Measurements from ENCODE around the gene RPL5. TPM values are rescaled to one million over a fixed set of nuclear protein-coding genes. Genes with fewer than 3 reads are reported as not detected.

RPL5 gene
- total RNA-seq, 2 donors from 2014 or later, result 792 to 927 TPM

GRCh38 chr1:92820024-92820423, 11.8 kb upstream of the RPL5 start:
- Histone ChIP-seq H3K4me1 (ENCODE audit: control insufficient read depth in 1 of 2, low read depth in 2 of 2) (no peaks in the 10 kb centered on the region), H3K27me3 (replicated peaks; ENCODE audit: insufficient read depth) (no peaks in the 10 kb centered on the region), H3K27ac (no peak overlapping the region), H3K36me3 (no peaks in the 10 kb centered on the region), H3K4me3 (no peak overlapping the region), H3K9me3 (no peaks in the 10 kb centered on the region)
- no peak for ATAC-seq (ENCODE audit: insufficient number of reproducible peaks, low FRiP score, low read depth)
- TF ChIP-seq CTCF (IDR thresholded peaks at IDR 0.05), result no peak
- no peak for DNase-seq (ENCODE audit: low spot score)

GRCh38 chr1:92820551-92820950, 11.3 kb upstream of the RPL5 start:
- DNase-seq (ENCODE audit: low spot score) (no peak), ATAC-seq (ENCODE audit: insufficient number of reproducible peaks, low FRiP score, low read depth) (no peak)
- no peak for TF ChIP-seq CTCF (IDR thresholded peaks at IDR 0.05)
- no peaks in the 10 kb centered on the region for H3K36me3 ChIP-seq
- no peaks in the 10 kb centered on the region for H3K4me1 ChIP-seq (ENCODE audit: control insufficient read depth in 1 of 2, low read depth in 2 of 2)
- H3K4me3 ChIP-seq, result no peak overlapping the region
- H3K27me3 ChIP-seq (replicated peaks; ENCODE audit: insufficient read depth), result no peaks in the 10 kb centered on the region
- no peak overlapping the region for H3K27ac ChIP-seq
- no peaks in the 10 kb centered on the region for H3K9me3 ChIP-seq

GRCh38 chr1:92822879-92823278, 9.0 kb upstream of the RPL5 start:
- no peak overlapping the region for H3K4me3 ChIP-seq
- H3K9me3 ChIP-seq, result no peaks in the 10 kb centered on the region
- ATAC-seq (ENCODE audit: insufficient number of reproducible peaks, low FRiP score, low read depth) (no peak), DNase-seq (ENCODE audit: low spot score) (no peak)
- no peak overlapping the region for H3K27ac ChIP-seq
- H3K27me3 ChIP-seq (replicated peaks; ENCODE audit: insufficient read depth), result no peaks in the 10 kb centered on the region
- TF ChIP-seq CTCF (IDR thresholded peaks at IDR 0.05), result no peak
- no peaks in the 10 kb centered on the region for H3K36me3 ChIP-seq
- no peaks in the 10 kb centered on the region for H3K4me1 ChIP-seq (ENCODE audit: control insufficient read depth in 1 of 2, low read depth in 2 of 2)

GRCh38 chr1:92826792-92827191, 5.0 kb upstream of the RPL5 start:
- ATAC-seq (ENCODE audit: insufficient number of reproducible peaks, low FRiP score, low read depth) (no peak), DNase-seq (ENCODE audit: low spot score) (no peak)
- Histone ChIP-seq H3K36me3 (no peaks in the 10 kb centered on the region), H3K27ac (no peak overlapping the region), H3K27me3 (replicated peaks; ENCODE audit: insufficient read depth) (no peaks in the 10 kb centered on the region), H3K4me1 (ENCODE audit: control insufficient read depth in 1 of 2, low read depth in 2 of 2) (peaks cover 0 to 6% of the 10 kb centered on the region in 2 donors), H3K4me3 (no peak overlapping the region), H3K9me3 (no peaks in the 10 kb centered on the region)
- TF ChIP-seq CTCF (IDR thresholded peaks at IDR 0.05), result no peak

GRCh38 chr1:92831368-92831761, 475 bp upstream of the RPL5 start:
- ATAC-seq (ENCODE audit: insufficient number of reproducible peaks, low FRiP score, low read depth) (no peak), DNase-seq (ENCODE audit: low spot score) (no peak)
- Histone ChIP-seq H3K27ac (no peak overlapping the region), H3K9me3 (no peaks in the 10 kb centered on the region), H3K4me1 (ENCODE audit: control insufficient read depth in 1 of 2, low read depth in 2 of 2) (peaks cover 9 to 41% of the 10 kb centered on the region in 2 donors), H3K36me3 (no peaks in the 10 kb centered on the region), H3K4me3 (peak overlapping the region; percentile 97), H3K27me3 (replicated peaks; ENCODE audit: insufficient read depth) (no peaks in the 10 kb centered on the region)
- no peak for TF ChIP-seq CTCF (IDR thresholded peaks at IDR 0.05)

All from thoracic aorta (tissue), 2 donors.